GM04504 (cell line): Measurements from ENCODE around the gene UGT2B15.
"Not testable (repeated sequence)": the region's sequence is repeated elsewhere in the genome, so short reads cannot be mapped to it uniquely, and the experiment has no call there.

ENCODE experiments used
- DNase-seq: peaks from one replicate; pipeline ENCODE4 v3.0.0-alpha.2; 2012; ENCODE audit warnings: low read depth

UGT2B15 gene

DNA sequence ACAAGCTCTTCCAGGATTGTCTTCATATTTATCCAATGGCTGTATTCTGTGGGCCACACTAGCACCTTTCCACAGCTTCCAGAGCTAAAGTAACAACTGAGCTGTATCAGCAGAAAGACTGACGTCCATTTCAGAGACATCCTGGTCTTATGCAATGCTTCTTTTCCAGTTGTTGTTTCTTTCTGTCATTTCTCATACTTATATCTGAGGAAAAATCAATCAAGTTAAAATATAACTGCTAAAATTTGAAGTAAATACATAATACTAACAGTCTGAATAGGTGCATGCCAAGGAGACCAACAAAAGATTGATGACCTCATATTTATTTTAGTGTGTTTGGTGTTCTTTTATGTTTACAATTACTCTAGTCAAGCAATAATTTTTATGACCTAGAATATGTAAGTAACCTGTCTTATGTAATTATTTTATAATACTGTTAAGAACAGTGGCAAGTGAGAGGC lies at the start of gene UGT2B15:
UGT2B15 (minus strand) TSS at position 174 of the 461 bp plus-strand sequence; CDS start at position 140, 34 bp downstream.
- not testable (repeated sequence) for DNase-seq

DNA sequence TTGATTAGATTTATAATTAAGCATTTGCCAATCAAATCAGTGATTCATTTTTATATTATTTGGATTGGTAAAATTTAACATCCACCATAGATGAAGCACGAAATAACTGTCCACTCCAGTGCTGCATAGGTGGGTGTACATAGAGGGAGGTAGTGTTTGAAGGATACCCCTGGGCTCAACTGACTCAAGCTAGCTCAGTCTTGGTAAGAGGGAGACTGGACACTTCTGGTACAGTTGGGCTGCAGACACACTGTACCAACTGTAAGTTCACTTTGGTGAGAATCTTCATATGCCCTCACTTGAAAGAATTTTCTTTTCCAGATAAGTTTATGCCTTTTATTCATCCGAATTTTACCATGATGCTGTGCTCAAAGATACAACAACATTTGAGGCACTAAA lies 48.6 kb upstream of the UGT2B15 start:
- DNase-seq, result no peak

DNA sequence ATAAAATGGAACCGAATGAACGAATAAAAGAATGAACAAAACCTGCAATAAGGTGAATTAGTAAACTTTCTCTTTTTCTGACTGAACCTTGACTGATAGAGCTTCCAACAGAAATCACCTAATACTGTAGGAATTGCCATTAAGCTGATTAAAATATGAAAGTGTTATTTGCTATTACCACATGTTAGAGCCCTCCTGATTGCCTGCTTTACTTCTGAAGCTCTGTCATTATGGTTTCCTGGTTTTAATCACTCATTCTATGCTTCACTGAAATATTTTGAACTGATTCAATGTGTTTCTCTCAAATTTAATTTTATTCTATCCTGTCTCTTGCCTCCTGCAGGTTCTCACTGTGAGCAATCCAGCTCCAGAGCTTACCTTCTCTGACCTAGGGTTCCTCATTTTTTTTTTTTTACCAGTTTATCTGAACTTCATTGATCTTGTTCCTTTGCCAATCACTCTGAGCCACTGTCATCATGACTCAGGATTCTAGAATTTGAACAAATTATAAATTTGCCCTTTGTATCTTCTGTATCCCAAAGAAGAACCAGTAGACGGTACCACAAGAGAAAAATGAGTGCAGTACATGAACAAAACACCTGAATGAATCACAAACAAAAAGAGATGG lies 48.1 kb upstream of the UGT2B15 start:
- no peak for DNase-seq

DNA sequence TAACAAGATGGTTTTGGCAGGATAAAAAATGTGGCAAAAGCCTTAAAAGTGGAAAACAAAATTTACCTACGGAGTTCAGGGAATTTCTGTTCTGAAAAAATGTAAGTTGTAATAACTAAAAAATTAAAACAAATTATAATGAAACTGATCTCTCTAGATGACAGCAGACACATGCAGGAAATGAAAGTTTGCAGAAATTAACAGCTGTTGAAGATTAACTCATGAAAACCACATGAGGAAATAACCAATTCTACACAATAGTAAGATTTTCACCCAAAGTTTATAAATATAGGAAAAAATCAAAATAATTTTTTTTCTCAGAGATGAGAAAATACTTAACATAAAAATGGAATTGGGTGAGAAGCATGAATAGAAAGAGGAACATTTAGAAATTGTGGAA lies 47.5 kb upstream of the UGT2B15 start:
- DNase-seq, result no peak

DNA sequence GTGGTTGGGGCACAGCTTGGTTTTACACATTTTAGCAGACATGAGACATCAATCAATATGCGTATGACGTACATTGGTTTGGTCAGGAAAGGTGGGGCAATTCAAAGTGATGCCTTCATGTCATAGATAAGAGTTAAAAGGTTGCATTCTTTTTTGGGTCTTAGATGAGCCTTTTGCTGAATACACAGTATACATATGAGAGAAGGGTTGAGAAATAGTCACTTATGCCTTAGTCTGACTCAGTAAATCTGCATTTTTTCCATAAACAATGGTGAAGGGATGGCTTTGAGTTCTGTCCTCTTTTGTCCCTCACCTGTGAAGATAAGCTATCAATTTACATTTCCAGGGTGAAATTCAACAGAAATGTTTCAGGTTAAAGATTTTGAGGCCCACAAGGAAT lies 43.9 kb upstream of the UGT2B15 start:
- DNase-seq, result no peak

DNA sequence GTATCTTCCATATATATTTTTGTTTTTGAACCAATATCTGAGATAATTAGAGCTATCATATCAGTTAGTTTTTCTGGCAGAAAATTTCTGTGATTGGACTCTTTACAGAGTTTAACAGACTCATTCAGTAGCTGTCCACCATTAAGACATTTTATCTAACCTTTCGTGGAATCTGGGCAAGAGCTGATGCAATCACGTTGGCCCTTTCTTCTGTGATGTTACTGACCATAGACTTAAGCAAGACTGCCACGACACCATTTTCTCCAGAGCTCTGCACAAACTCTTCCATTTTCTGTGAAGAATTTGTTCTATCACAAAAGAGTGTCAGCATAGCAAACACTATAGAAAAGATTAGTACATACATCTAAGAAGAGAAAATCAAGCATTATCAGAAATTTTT lies 41.8 kb upstream of the UGT2B15 start:
- DNase-seq, result no peak

DNA sequence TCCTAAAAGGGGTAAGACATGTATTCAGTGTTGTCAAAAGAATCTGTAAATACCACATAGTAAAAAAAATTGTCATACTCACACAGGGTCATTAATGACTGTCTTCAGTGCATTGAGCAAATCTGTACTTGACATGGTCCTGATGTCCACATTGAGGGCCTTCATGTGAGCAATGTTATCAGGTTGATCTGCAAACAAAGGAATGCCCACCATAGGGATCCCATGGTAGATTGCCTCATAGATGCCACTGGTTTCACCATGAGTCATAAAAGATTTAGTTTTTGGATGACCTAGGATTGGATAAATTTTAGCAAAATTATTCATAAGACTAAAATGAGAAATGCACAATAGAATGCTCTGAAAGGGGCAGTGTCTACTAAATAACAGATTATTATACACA lies 38.1 kb upstream of the UGT2B15 start:
- no peak for DNase-seq

DNA sequence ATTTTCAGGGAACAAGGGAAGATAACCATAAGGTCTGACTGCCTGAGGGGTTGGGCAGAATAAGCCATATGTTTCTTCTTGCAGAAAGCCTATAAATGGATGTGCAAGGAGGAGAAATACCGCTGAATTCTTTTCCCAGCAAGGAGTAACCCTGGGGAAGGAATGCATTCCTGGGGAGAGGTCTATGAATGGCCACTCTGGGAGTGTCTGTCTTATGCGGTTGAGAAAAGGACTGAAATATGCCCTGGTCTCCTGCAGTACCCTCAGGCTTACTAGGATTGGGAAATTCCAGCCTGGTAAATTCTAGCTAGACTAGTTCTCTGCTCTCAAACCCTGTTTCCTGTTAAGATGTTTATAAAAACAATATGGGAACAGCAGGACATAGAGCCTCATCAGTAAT lies 32.7 kb upstream of the UGT2B15 start:
- not testable (repeated sequence) for DNase-seq

DNA sequence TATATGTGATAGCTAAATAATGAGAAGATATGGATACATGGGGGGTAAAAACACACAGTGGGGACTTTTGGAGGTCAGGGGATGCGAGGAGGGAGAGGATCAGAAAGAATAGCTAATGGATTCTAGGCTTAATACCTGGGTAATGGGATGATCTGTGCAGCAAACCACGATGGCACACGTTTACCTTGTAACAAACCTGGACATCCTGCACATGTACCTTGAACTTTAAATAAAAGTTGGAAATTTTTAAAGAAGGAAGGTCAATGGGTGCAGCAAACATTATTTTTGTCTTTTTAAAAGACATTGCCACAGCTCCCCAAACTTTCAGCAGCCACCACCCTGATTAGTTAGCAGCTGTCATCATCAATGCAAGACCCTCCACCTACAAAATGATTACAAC lies 29.7 kb upstream of the UGT2B15 start:
- DNase-seq, result no peak

DNA sequence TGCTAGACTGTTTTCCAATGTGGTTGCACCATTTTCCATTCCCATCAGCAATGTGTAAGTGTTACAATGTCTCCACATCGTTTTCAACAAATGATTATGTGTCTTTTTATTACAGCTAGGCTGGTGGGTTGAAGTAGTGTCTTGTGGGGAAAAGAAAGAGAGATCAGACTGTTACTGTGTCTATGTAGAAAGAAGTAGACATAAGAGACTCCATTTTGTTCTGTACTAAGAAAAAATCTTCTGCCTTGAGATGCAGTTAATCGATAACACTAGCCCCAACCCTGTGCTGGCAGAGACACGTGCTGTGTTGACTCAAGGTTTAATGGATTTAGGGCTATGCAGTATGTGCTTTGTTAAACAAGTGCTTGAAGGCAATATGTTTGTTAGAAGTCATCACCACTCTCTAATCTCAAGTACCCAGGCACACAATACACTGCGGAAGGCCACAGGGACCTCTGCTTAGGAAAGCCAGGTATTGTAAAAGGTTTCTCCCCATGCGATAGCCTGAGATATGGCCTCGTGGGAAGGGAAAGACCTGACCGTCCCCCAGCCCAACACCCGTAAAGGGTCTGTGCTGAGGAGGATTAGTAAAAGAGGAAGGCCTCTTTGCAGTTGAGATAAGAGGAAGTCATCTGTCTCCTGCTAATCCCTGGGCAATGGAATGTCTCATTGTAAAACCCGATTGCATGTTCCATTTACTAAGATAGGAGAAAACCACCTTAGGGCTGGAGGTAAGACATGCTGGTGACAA lies 23.0 kb upstream of the UGT2B15 start:
- DNase-seq, result no peak

DNA sequence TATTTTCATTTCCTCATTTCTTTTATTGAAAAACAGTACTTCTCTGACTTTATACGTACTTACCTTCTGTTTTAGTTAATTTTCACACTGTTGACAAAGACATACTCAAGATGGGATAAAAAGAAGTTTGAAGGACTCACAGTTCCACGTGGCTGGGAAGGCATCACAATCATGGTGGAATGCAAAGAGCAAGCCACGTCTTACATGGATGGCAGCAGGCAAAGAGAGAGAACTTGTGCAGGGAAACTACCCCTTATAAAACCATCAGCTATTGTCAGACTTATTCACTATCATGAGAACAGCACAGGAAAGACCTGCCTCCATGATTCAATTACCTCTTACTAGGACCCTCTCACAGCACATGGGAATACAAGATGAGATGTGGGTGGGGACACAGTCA lies 20.7 kb upstream of the UGT2B15 start:
- no peak for DNase-seq

DNA sequence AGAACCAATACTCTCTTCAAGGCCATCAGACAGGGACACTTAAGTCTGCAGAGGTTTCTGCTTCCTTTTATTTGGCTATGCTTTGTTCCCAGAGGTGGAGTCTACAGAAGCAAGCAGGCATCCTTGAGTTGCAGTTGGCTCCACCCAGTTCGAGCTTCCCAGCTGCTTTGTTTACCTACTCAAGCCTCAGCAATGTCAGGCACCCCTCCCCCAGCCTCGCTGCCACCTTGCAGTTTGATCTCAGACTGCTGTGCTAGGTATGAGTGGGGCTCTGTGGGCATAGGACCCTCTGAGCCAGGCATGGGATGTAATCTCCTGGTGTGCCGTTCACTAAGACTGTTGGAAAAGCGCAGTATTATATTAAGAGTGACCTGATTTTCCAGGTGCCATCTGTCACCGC lies 12.6 kb upstream of the UGT2B15 start:
- no peak for DNase-seq

DNA sequence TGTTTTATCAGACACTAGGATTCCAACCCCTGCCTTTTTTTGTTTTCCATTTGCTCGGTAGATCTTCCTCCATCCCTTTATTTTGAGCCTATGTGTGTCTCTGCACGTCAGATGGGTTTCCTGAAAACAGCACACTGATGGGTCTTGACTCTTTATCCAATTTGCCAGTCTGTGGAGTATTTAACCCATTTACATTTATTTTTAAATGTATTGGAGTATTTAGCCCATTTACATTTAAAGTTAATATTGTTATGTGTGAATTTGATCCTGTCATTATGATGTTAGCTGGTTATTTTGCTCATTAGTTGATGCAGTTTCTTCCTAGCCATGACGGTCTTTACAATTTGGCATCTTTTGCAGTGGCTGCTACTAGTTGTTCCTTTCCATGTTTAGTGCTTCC lies 10.8 kb upstream of the UGT2B15 start:
- DNase-seq, result not testable (repeated sequence)

DNA sequence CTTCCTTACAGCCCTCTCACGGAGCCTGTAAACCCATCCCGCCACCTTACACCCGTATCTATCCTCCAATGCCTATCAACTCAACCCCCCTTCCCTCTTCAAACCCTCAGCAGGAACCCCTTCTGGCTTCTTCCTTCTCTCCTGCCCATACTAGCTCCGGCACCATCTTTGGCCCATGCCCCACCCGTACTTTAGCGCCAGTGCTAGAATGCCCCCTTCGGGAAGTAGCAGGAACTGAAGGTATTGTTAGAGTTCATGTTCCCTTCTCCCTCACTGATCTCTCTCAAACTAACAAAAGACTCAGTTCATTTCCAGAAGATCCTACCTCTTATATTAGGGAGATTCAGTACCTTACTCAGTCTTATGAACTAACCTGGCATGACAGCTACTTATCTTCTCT lies 2.7 kb upstream of the UGT2B15 start:
- DNase-seq, result no peak

DNA sequence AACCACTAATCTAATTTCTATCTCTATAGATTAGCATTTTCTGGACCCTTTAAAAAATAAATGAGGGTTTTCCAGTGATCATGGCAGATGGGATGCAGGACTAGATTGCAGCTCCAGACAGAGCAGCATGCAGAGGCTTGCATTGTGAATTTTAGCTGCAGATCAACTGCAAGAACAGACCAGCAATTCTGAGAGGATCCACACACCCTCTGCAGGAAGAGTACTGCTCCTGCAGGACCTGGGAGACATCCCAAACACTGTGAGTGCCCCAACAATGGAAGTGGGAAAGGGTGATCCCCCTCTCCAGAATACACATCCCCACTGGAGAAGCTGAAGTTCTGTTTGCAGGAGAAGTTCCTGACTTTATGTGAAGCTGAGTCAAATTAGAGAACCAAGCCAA lies 765 bp upstream of the UGT2B15 start:
- DNase-seq, result not testable (repeated sequence)

DNA sequence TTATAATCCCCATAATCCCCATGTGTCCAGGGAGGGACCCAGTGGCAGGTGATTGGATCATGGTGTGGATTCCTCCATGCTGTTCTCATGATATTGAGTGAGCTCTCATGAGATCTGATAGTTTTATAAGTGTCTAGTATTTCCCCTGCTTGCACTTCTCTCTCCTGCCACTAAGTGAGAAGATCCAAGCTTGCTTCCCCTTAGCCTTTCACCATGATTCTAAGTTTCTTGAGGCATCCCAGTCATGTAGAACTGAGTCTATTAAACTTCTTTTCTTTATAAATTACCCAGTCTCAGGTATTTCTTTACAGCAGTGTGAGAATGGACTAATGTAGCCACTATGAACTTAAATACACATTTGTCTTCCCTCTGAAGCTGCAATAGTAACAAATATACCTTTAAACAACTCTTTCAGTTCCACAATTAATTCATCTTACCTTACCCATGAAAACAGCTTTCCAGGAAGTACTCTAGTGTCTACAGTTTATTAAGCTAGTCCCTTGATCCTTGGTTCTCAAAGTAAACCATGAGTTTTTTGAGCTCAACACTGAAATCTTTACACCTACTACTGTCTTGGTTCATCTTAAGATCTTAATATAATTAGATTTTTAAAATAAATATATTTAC lies 1.8 kb downstream of the UGT2B15 start:
- DNase-seq, result not testable (repeated sequence)

DNA sequence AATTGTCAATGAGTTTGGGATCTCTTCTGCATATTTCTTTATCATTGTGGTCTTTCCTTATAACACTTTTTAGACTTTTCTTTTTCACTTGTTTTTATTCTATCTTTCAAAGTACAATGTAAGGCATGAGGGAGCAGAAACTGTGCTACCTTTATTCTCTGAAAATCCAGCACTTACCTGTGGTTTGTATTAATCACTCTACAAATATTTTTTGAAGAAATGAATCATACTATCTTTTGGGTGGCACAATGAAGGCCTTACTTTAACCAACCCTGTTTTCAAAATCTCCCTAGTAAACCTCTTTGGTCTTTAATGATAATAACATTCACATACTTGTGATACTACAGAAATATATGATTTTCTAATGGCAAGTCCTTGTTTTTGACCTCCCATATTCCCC lies 2.9 kb downstream of the UGT2B15 start:
- not testable (repeated sequence) for DNase-seq

DNA sequence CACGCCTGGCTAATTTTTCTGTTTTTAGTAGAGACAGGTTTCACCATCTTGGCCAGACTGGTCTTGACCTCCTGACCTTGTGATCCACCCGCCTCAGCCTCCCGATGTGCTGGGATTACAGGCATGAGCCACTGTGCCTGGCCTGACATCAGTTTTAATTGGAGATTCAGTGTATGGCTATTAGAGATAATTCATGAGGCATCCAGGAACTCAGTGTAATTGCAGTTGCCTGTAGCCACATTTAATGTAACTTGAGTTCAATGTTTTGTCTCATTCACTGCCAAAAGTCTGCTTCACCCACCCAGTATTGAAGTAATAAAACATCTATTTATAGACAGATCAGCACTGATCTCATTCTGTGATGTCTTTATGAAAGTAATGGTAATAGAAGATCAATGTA lies 5.7 kb downstream of the UGT2B15 start:
- DNase-seq, result not testable (repeated sequence)

DNA sequence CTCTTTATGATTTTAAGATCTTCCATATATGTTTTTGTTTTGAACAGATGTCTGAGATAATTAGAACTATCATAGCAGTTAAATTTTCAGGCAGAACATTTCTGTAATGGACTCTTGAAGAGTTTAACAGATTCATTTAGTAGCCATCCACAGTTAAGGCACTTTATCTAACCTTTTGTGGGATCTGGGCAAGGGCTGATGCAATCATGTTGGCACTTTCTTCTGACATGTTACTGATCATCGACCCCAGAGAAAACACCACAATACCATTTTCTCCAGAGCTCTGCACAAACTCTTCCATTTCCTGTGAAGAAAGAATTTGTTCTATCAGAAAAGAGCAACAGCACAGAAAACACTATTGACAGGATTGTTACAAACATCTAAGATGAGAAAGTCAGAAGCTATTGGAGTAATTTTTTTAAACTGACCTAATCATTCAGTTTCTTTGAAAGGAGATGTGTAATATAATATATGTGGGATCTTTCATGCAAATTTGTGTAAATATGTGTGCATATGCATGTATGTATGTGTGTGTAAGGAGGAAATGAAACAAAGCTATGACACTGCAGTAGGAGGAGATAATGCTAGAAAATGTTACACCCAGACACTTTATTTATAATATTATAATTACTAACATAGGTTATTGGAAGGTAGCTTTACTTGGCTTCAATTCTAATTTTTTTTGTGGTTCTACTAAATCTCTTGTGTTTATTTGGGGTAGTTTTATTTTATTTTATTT lies 7.4 kb downstream of the UGT2B15 start:
- not testable (repeated sequence) for DNase-seq

DNA sequence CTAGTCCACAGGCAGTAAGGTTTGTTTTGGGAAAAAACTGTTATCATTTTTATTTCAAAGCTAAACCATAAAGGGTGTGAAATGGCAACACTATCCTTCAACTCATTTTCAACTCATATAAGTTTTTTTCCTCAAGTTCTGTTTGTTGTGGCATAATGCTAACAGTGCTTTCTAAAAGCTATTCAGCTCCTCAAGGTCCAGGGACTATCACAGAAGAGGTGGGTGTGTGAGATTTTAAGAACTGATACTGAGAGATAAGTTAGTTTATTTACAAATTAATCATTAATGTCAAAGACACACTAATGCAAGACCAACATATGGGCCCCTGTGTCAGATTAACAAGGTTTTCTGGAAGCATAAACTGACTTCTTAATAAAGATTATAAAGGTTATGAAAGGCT lies 11.8 kb downstream of the UGT2B15 start:
- no peak for DNase-seq

DNA sequence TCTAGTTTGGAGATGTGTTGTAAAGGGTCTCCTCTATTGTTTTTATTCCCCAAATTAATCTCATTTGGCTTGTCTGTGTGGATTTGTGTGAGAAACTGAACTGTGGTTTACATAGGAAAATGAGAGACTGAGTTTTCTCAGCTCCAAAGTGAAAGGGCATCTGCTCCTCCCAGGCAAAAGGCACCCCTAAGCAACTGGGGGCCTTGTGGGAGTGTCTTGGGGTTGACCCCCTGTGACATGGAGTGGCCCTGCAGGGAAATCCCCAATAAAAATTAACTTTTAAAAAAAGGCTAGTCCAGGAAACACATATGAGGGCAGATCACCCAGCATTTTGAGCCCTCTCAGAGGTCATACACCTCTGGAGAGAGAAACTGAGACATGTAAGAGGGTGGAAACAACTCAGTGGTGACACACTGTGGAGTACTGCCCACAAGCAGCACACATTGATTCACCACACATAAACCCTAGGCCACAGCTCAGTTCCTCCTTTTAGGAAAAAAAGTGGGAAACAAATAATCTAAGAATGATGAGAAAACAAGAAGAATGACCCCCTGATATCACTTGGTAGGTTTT lies 13.3 kb downstream of the UGT2B15 start:
- DNase-seq, result not testable (repeated sequence)

DNA sequence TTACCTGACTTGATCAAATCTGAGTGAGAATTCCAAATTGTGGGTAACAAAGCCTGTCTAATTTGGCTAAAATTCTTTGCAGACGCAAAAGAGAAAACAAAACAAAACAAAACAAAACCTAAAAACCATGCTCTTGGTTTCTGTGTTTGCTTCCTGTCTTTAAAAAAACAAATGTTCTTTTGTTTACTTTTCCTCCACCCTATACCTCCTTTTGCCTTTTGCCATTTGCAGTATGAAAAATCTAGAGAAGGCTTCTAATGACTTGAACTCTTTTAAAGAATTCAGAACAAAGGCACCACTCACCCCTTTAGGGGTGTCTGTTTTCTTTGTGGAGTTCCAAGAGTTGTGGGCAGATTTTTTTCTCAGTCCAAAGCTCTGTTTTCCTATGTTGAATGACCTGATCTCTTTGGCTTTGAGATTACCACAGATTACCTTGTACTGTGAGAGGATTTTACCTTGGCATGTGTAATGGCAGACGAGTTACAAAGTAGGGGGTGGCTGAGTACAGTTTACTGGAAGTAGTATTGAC lies 13.9 kb downstream of the UGT2B15 start:
- DNase-seq, result not testable (repeated sequence)
